IPS-NIHi7 (cell line): ENCODE measurements around the gene BTRC.
"Not testable (repeated sequence)": the region's sequence is repeated elsewhere in the genome, so short reads cannot be mapped to it uniquely, and the experiment has no call there.

Experiments used
- DNase-seq: peaks from one replicate; pipeline ENCODE4 v3.0.0; 2012; ENCODE audit warnings: mixed read lengths; ENCODE audit errors: extremely low spot score

The BTRC gene

GRCh38 chr10:101585841-101586240 lies 231.9 kb downstream of the BTRC start:
- no peak for DNase-seq

- DNase-seq: peak; percentile 98
Observed at GRCh38 chr10:101587725-101588653, 234.0 kb downstream of the BTRC start, which contains the start of the genes DPCD and POLL. Gene DPCD (plus strand): TSS chr10:101588321. CDS start chr10:101588337, 16 bp downstream. Gene POLL (minus strand): TSS chr10:101588257. CDS start chr10:101587360, 897 bp downstream.

GRCh38 chr10:101588879-101589278 lies 234.9 kb downstream of the BTRC start:
- DNase-seq: no peak

GRCh38 chr10:101593331-101593730 lies 239.4 kb downstream of the BTRC start:
- DNase-seq: not testable (repeated sequence)

- no peak for DNase-seq
Observed at GRCh38 chr10:101595591-101596433, 241.8 kb downstream of the BTRC start.

DNA sequence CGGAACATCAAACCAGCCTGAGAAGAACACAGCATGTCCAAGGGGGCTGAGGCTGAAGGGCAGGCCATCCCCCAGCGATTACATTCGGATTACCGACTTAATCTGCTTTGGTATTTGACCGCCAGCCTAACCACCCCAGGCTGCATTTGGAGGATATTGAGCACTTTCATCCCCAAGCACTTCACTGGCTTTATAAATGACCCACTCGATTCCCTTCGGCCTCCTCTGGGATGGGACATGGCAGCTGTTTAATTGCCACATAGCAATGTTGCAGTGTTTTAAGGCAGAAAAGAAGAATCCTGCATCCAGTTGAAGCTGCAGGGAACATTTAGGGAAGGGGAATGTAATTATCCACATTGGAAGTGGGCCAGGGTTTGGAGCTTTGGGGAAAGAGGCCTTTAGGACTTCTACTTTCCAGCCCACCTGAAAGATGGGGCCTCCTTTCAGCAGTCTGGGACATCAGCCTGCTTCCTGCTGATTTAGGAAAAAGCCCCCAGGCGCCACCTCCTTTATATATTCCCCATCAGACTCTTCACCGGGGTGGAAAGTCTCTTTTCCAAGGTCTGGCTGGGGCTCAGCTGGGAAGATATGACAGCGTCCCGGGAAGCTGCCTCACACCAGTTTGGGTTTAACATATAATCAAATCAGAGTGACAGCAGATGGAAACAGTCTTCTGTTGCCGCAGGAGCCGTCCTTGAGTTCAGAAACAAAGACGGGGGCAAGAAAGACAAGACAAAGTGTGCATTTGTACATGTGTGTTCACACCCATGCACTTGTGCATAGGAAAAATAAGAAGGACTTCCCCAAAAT lies 243.3 kb downstream of the BTRC start:
- no peak for DNase-seq

- no peak for DNase-seq
Observed at GRCh38 chr10:101601541-101601940, 247.6 kb downstream of the BTRC start.

- DNase-seq: peak; percentile 94
Observed at GRCh38 chr10:101602761-101603398, 248.9 kb downstream of the BTRC start.
